H9 (cell line): ENCODE data around the gene MDFI. TPM values are rescaled to one million over a fixed set of nuclear protein-coding genes. Genes with fewer than 3 reads are reported as not detected.

Experiments used
- DNase-seq: peaks from one replicate; pipeline ENCODE4 v3.0.0-alpha.2; 2017
- H2AFZ ChIP-seq: one replicate; pipeline ENCODE4 v1.6.1; 2013; ENCODE audit warnings: mild to moderate bottlenecking, low read length, control low read depth, moderate library complexity
- H2AK5ac ChIP-seq: 2 replicates; pipeline ENCODE4 v1.6.1; 2013; ENCODE audit warnings: low read length, control low read depth, mixed read lengths; ENCODE audit not compliant: insufficient read length
- H2BK120ac ChIP-seq: one replicate; pipeline ENCODE4 v1.6.1; 2013; ENCODE audit warnings: low read depth, mild to moderate bottlenecking, low read length, control low read depth, inconsistent platforms; ENCODE audit not compliant: poor library complexity, severe bottlenecking
- H2BK12ac ChIP-seq: 2 replicates; pipeline ENCODE4 v1.6.1; 2013; ENCODE audit warnings: low read length, control low read depth, mixed read lengths, low read depth; ENCODE audit not compliant: insufficient read length
- H2BK15ac ChIP-seq: 2 replicates; pipeline ENCODE4 v1.6.1; 2013; ENCODE audit warnings: low read depth, low read length, control low read depth
- H2BK20ac ChIP-seq: one replicate; pipeline ENCODE4 v1.6.1; 2013; ENCODE audit warnings: low read depth, mild to moderate bottlenecking, low read length, control low read depth, inconsistent platforms; ENCODE audit not compliant: poor library complexity, severe bottlenecking
- H2BK5ac ChIP-seq: 2 replicates; pipeline ENCODE4 v1.6.1; 2013; ENCODE audit warnings: low read length, control low read depth, mixed read lengths; ENCODE audit not compliant: insufficient read length
- H3K14ac ChIP-seq: 2 replicates; pipeline ENCODE4 v1.6.1; 2013; ENCODE audit warnings: low read length, control low read depth; ENCODE audit not compliant: insufficient read depth
- H3K18ac ChIP-seq: 2 replicates; pipeline ENCODE4 v1.6.1; 2013; ENCODE audit warnings: low read depth, mild to moderate bottlenecking, mixed read lengths, low read length, control low read depth; ENCODE audit not compliant: insufficient read length
- H3K23ac ChIP-seq: 2 replicates; pipeline ENCODE4 v1.6.1; 2013; ENCODE audit warnings: low read length, control low read depth, mixed read lengths, low read depth; ENCODE audit not compliant: insufficient read length
- H3K23me2 ChIP-seq: 2 replicates; pipeline ENCODE4 v1.6.1; 2013; ENCODE audit warnings: low read depth, mild to moderate bottlenecking, mixed read lengths, low read length, control low read depth; ENCODE audit not compliant: insufficient read length, poor library complexity, severe bottlenecking
- H3K27ac ChIP-seq: 2 replicates; pipeline ENCODE4 v1.5.1; 2013; ENCODE audit warnings: low read length, control low read depth, mixed read lengths, low read depth; ENCODE audit not compliant: insufficient read length
- H3K27me3 ChIP-seq: 2 replicates; pipeline ENCODE4 v1.6.1; 2013; ENCODE audit warnings: low read length, control low read depth, inconsistent platforms; ENCODE audit not compliant: insufficient read depth
- H3K4ac ChIP-seq: 2 replicates; pipeline ENCODE4 v1.6.1; 2013; ENCODE audit warnings: low read depth, mild to moderate bottlenecking, control low read depth, inconsistent platforms, low read length, moderate library complexity
- H3K4me1 ChIP-seq: 2 replicates; pipeline ENCODE4 v1.6.1; 2013; ENCODE audit warnings: low read length, control low read depth, inconsistent platforms; ENCODE audit not compliant: insufficient read depth
- H3K4me2 ChIP-seq: 2 replicates; pipeline ENCODE4 v1.6.1; 2013; ENCODE audit warnings: low read length, control low read depth, mixed read lengths; ENCODE audit not compliant: insufficient read length, insufficient read depth
- H3K56ac ChIP-seq: 2 replicates; pipeline ENCODE4 v1.6.1; 2013; ENCODE audit warnings: low read depth, mild to moderate bottlenecking, mixed read lengths, low read length, control low read depth; ENCODE audit not compliant: insufficient read length
- H3K79me1 ChIP-seq: 2 replicates; pipeline ENCODE4 v1.6.1; 2013; ENCODE audit warnings: low read depth, mild to moderate bottlenecking, moderate library complexity, low read length, control low read depth, inconsistent platforms; ENCODE audit not compliant: insufficient read depth, poor library complexity, severe bottlenecking
- H3K79me2 ChIP-seq: 2 replicates; pipeline ENCODE4 v1.6.1; 2013; ENCODE audit warnings: low read length, control low read depth, inconsistent platforms; ENCODE audit not compliant: insufficient read depth
- H3K9ac ChIP-seq: 2 replicates; pipeline ENCODE4 v1.6.1; 2013; ENCODE audit warnings: low read length, control low read depth, mixed read lengths; ENCODE audit not compliant: insufficient read length; ENCODE audit errors: extremely low read depth
- H3K9me3 ChIP-seq: one replicate; pipeline ENCODE4 v1.6.1; 2013; ENCODE audit warnings: low read depth, low read length, inconsistent platforms; ENCODE audit not compliant: control insufficient read depth
- H3T11ph ChIP-seq: one replicate; pipeline ENCODE4 v1.6.1; 2013; ENCODE audit warnings: mild to moderate bottlenecking, low read length, control low read depth, inconsistent platforms
- H4K20me1 ChIP-seq: one replicate; pipeline ENCODE4 v1.6.1; 2013; ENCODE audit not compliant: control insufficient read depth, insufficient read length, insufficient read depth
- H4K5ac ChIP-seq: 2 replicates; pipeline ENCODE4 v1.6.1; 2013; ENCODE audit warnings: low read depth, mild to moderate bottlenecking, mixed read lengths, low read length, control low read depth; ENCODE audit not compliant: insufficient read length
- H4K8ac ChIP-seq: replicated peaks from 2 replicates; pipeline ENCODE4 v1.6.1; 2013; ENCODE audit warnings: low read length, control low read depth, mixed read lengths, low read depth; ENCODE audit not compliant: insufficient read length
- H4K91ac ChIP-seq: 2 replicates; pipeline ENCODE4 v1.6.1; 2013; ENCODE audit warnings: low read depth, mild to moderate bottlenecking, moderate library complexity, mixed read lengths, low read length, control low read depth; ENCODE audit not compliant: insufficient read length
- H3K27ac Mint-ChIP-seq, 3 experiments: 2 replicates in 2 of 3; 3 replicates in 1 of 3; pipeline ENCODE4 v1.8.0; 2020 to 2021; ENCODE audit warnings: mixed read lengths in 3 of 3, mild to moderate bottlenecking in 1 of 3, moderate library complexity in 1 of 3
- H3K27me3 Mint-ChIP-seq: 2 replicates; pipeline ENCODE4 v1.8.0; 2021; ENCODE audit warnings: low read depth, mild to moderate bottlenecking, moderate library complexity, mixed read lengths
- H3K36me3 Mint-ChIP-seq, 3 experiments: 2 replicates in 2 of 3; 3 replicates in 1 of 3; pipeline ENCODE4 v1.8.0; 2020 to 2021; ENCODE audit warnings: low read depth in 3 of 3, mixed read lengths in 3 of 3; ENCODE audit not compliant: insufficient read depth in 1 of 3
- H3K4me1 Mint-ChIP-seq, 2 experiments: 2 replicates each; pipeline ENCODE4 v1.8.0; 2020; ENCODE audit warnings: mixed read lengths in 2 of 2
- H3K4me3 Mint-ChIP-seq, 2 experiments: 2 replicates in 1 of 2; 3 replicates in 1 of 2; pipeline ENCODE4 v1.8.0; 2020 to 2021; ENCODE audit warnings: mild to moderate bottlenecking in 2 of 2, mixed read lengths in 2 of 2, moderate library complexity in 1 of 2
- H3K9me3 Mint-ChIP-seq, 2 experiments: 2 replicates in 1 of 2; 3 replicates in 1 of 2; pipeline ENCODE4 v1.8.0; 2020; ENCODE audit warnings: mild to moderate bottlenecking in 2 of 2, mixed read lengths in 2 of 2, moderate library complexity in 1 of 2
- CTCF ChIP-seq: fragments of 200-600 bp; sonication (generic); conservative IDR thresholded peaks from 3 replicates; pipeline ENCODE4 v1.8.0; 2021; ENCODE audit warnings: antibody characterized with exemption, mild to moderate bottlenecking
- WGBS: extraction: QIAGEN DNeasy Blood & Tissue Kit; methylation state at CpG from one replicate; pipeline ENCODE4 v1.1.7; 2013; ENCODE audit warnings: missing lambda C conversion rate, low lambda C conversion rate, mixed read lengths; ENCODE audit not compliant: insufficient read length; ENCODE audit errors: extremely low coverage; 5-methylcytosine and 5-hydroxymethylcytosine counted together
- total RNA-seq: library from RNA; stranded (reverse); gene quantifications from 2 replicates; pipeline ENCODE4 v1.2.1, GENCODE V29; 2021

The MDFI gene
- total RNA-seq, 1 experiment from 2014 or later: 45.0 TPM

GRCh38 chr6:41625442-41625841 is 12.8 kb upstream of the MDFI start:
- Histone ChIP-seq H2BK120ac (no peak overlapping the region), H3K27ac (no peak overlapping the region), H4K91ac (no peak overlapping the region), H3K4me2 (no peak overlapping the region), H2AK5ac (no peak overlapping the region), H3K79me2 (no peaks in the 10 kb centered on the region), H3T11ph (no peak overlapping the region), H2BK20ac (no peak overlapping the region), H2BK5ac (no peak overlapping the region), H2BK12ac (no peak overlapping the region), H3K9ac (no peak overlapping the region), H4K20me1 (no peaks in the 10 kb centered on the region), H4K5ac (no peak overlapping the region), H4K8ac (no peak overlapping the region), H3K23ac (no peak overlapping the region), H3K56ac (no peak overlapping the region), H2BK15ac (no peak overlapping the region), H3K18ac (no peak overlapping the region), H3K9me3 (no peaks in the 10 kb centered on the region), H3K4ac (no peak overlapping the region), H3K23me2 (no peaks in the 10 kb centered on the region), H3K4me1 (no peaks in the 10 kb centered on the region), H3K27me3 (no peaks in the 10 kb centered on the region), H3K79me1 (no peaks in the 10 kb centered on the region), H2AFZ (no peak overlapping the region), H3K14ac (no peak overlapping the region)
- no peak for TF ChIP-seq CTCF
- H3K4me3 Mint-ChIP-seq: no peak overlapping the region
- H3K27me3 Mint-ChIP-seq: peaks cover 7% of the 10 kb centered on the region
- peaks cover 0 to 19% (median 2%) of the 10 kb centered on the region in 3 experiments; a peak in 5 of 7 replicates for H3K36me3 Mint-ChIP-seq
- H3K27ac Mint-ChIP-seq: no peak overlapping the region; a peak in 1 of 7 replicates
- WGBS: no CpG with 5 or more reads among the region's 6 CpGs
- H3K4me1 Mint-ChIP-seq: peaks cover 10 to 18% of the 10 kb centered on the region in 2 experiments
- DNase-seq: no peak
- H3K9me3 Mint-ChIP-seq: peaks cover 12 to 19% of the 10 kb centered on the region in 2 experiments
